GM19193 (cell line): ENCODE data around the gene KDM5B.

Source experiments
- POLR2A ChIP-seq: IDR thresholded peaks from 4 replicates; pipeline ENCODE4 v1.6.1; 2011; ENCODE audit not compliant: insufficient read depth, insufficient read length; ENCODE audit errors: extremely low read depth

KDM5B gene

DNA sequence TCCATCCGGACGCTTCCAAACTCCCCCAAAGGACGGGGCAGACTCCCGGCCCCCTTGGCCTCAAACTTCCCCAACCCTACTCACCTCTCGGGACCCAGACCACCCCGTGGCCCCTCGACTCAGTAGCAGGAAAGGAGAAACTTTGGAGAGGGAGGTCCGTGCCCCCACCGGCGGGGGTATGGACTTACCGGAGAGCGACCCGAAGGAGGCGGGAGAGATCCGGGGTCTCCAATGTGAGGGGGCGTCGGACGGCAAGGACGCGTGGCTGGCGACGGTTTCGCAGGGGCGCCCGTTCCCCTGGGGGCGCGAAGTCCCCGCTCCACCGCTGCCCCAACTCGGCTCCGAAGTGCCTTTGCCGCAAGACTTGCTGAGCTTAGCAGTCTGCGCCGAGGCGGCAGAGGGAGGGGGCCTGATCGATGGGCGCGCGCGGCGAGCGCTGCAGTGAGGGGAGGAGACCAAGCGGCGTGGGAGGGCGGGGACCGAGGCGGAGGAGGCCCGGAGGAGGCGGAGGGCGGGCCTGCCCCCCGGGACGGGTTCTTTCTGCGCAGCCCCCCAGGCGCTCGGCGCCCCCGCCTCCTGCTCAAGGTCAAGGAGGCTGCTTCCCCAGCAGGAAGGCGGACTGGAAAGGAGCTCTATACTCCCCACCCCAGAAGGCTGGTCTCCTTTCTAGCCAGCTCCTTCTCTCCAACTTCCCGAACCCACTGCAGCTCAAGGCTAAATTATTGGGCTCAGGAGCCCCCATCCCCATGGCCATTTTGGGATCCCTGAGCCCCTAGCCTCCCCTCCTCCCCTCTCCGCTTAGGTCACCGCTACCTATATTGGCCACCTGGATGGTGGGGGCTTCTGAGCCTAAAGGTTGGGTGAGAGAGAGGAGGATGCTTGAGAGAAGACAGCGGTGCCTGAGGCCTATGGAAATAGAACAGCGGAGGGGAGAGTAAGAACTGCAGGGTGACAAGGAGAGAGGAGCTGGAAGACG, 97.9 kb downstream of the KDM5B start, which contains the start of gene SYT2:
TSS of gene SYT2 (minus strand) at position 385 of the 976 bp plus-strand sequence. CDS start 104,682 bp downstream, outside the sequence.
- TF ChIP-seq POLR2A, result no peak

DNA sequence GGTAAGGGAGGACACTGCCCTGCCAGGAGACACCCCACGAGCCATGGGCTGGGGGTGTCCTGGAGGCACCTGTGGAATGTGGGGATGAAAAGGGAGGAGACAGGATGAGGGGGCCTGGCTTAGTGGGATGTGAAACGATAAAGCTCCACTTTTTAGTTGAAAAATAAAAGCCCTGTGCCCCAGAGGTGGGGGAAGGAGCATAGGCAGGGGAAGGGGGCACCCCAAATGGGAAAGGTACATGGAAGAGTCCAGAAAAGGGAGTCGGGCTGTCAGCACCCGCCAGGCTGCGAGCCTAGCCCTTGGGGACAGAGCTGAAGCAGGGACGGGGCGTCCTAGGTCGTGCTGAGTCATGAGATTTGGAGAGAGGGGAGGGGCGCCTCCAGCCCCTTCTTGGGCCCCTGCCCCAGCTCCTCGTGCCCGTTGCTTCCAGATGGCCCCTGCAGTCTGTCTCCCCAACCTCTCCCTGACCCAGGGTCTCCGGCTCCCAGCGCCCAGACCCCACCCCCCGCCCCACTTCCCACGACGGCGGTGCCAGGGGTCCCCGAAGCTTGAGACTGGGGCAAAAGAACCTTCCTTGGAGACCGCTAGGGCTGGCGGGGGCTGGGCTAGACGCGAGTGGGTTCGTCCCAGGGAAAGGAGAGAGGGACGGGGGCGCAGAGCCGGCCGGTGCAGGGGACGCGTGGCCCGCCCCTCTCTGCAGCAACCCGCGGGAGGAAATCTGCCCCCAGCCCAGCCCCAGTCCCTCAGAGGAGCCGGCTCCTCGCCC, 98.8 kb downstream of the KDM5B start:
- TF ChIP-seq POLR2A, result no peak

DNA sequence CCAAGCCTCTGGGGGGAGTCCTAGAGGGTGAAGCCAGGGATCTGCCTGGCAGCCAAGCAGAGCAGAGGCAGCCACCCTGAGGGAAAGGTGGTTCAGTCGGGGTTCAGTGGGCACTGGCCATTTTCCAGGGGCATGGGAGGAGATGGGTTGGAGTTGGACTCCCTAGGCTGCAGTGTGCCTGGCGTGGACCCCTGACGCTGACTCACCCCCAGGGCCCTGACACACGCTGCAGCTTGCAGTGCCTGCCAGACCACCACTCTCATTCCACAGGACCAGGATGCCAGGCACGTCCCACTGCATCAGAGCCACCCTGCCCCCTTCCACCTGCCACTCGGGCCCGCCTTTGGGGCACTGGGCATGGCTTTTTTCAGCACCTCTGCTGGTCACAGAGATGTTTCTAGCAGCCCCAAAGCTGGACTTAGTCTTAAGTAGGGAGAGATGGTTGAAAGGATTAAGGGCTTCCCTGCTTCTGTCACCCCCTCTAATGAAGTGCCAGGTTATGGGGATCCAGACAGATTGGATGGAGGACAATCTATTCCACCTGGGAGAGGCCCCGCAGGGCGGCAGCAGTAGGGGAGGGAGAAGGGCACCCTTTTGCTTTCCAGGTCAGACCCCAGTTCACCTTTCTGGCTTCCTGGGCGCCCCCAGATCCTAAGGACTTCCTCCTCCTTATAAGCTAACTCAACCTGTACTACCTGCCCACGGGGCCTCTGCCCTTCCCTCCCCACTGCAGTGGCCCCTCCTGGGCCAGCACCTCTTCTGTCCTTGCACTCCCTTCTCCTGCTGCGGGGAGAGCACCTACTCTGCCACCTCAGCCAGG, 99.6 kb downstream of the KDM5B start:
- TF ChIP-seq POLR2A, result no peak

DNA sequence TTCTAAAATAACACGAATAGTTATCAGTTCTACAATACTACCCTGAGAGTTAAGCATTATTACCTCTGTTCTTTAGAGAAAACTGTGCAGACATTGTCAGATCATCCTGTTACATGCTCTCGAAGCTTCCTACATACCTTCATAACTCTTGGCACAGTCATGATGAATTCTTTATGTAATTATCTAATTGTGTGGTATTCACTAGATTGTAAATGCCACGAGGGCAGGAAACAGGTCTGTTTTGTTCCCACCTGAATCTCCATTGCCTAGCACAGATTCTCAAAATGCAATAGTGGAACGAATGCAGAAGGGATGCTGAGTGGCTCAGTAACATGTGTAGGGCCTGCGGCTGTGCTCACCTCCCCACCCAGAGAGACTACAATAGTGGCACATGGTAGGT, 101.4 kb downstream of the KDM5B start:
- no peak for TF ChIP-seq POLR2A

DNA sequence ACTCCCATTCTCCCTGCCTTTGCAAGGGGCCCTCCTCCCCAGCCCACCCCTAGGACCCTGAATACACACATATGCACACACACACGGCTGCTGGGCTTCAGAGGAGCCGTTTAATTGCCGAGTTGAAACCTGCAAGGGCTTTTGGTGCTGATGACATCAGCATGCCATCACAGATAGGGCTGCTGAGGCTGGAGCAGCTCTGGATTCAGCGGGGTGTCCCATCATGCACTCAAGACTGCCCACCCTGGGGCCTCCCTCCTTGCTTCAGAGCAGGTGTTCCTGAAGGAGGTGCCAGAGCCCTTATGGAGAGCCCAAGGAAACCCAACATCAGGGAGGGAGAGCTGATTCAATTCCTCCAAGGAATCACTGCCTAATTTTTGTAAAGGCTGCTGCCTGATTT, 103.6 kb downstream of the KDM5B start:
- no peak for TF ChIP-seq POLR2A

DNA sequence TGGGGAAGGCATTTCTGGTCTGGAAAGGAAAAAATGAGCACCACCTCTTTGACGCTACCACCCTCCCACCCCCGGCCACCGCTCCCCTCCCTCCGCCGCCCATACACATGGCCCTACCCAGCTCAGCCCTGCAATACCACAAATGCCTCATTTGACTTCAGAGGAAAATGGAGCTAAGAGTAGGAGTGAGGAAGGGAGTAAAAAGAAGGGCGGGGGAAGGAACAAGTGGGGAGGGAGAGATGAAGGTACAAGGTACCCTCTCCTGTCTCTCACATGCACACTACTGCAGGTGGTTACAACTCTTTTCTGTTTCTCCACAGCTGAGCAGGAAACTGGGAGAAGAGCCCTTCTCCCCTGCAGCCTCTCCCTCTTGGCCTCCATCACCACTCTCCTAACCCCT, 105.0 kb downstream of the KDM5B start:
- TF ChIP-seq POLR2A, result no peak

DNA sequence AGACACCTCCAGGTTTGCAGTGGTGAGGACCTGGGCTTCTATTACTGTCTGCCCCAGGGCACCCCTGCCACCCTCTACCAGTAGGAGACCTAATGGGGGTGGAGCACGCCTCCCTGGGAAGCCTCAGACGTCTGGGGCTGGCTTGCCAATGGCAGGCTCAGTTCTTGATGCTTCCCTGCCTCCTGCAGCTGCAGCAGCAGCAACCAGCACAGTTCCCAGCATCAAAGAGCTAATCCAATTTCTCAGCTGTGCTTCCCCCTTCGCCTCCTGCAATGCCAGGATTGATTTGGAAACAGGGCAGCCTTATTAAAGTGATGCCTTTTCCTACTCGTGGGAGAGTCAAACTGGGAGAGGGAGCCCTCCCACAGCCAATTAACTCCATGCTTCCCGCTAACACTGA, 106.1 kb downstream of the KDM5B start:
- TF ChIP-seq POLR2A, result no peak

DNA sequence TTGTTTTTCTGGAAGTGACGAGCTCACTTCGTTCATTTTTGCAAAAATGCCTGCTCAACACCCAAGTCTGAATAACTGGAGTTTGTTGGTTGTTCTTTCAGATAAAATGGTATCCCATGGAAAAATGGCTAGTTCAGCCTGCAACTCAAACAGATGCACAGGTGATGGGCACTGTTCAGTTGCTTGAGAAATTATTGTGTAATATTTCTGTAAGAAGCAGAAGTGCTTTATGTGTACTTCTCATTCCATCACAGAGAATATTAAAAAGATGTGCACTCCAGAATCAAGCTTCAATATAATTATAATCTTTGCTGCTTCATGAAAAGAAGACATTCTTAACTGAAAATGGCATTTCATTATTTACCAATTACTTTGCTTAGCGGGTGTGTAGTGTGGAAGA, 107.0 kb downstream of the KDM5B start:
- no peak for TF ChIP-seq POLR2A

DNA sequence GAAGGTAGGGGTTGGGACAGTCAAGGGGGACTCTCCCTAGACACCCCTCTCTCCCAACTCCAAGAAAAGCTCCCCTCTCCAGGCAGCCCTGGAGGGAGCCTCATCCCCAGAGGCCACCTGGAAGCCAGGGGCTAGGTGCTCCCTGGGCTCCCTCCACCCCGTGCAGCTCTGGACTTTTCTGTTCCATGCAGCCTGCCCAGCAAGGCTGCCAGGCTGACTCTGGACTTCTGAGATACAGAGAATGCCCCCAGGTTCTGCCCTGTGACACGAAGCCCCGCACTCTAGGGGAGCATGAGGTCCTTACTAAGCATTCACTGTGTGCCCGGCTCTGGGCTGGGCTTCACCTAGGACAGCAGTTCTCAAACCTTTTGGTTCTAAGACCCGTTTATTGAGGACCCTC, 108.2 kb downstream of the KDM5B start:
- TF ChIP-seq POLR2A, result no peak

DNA sequence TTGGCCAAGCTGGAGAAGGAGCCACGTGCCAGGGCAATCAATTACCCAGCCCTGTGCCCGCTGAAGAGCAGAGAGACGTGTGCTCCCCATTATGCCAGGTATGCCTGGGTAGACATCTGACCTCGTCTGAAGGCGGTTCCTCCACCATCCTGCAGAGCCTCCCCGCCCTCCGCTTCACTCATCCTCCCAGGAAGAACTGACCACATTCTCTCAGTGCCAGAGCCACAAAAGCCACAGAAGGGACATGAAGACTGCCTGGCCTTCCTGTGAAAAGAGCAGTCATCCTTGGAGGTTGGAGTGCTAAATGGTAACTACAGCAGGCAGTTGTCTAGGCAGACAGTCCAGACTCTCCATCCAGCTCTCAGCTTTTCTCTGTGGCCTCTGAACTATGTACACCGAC, 109.9 kb downstream of the KDM5B start:
- TF ChIP-seq POLR2A, result no peak

DNA sequence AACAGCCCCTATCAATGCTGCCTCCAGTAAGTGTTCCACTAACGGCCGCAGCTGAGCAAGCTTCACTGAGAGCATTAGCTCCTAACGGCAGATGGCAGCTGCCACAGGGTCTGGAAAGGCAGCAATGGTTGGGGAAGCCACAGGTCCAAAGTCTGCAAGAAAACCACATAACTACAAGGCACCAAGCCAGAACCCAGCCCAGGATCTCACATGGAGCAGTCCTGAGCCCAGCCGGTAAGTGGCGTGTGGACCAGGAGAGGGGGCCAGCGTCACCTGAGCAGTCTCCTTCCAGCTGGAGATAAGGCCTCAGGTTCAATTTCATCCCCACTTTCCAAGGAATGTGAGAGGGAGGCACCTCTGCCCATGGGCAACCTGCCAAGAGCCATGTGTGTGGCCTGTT, 111.2 kb downstream of the KDM5B start:
- no peak for TF ChIP-seq POLR2A

DNA sequence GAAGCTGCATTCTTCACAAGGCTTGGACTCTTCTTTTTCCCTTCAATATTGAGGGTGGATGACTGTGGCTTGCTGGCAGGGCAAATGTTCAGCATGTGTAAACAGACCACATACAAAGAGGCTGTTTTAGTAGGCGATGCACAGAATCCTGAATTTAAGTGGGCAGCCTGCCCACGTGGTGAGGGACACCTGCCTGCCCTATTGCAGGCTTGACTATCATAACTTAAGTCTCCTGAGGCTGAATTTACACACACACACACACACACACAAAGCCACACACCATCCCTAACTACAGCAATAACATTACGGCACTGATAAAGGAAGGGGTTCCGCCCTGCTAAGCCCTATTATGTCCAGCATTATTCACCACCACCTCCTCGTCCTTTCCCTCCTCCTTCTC, 113.9 kb downstream of the KDM5B start:
- TF ChIP-seq POLR2A, result no peak

DNA sequence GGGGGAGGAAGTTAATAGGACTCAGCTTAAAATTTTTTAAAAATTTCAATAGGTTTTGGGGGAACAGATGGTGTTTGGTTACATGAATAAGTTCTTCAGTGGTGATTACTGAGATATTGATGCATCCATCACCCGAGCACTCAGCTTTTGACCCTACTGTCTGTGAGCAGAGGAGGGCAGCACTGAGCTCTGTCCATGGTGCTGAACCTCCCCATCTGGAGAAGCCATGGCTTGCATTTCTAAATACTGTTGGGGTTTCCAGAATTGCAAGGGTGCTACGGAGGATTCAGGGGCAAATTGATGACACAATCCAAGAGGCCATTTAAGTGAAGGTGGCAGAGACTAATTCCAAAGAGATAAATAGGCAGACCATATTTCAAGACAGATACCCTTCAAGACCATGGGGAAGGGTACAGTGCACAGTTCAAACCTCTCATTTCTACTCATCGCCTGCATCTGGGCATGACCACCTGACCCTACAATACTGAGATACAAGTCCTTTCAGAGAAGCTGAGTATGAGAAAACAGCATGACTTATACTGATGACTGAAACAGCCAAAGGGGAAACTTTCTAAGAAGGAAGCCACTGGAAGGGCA, 115.2 kb downstream of the KDM5B start:
- TF ChIP-seq POLR2A, result no peak

DNA sequence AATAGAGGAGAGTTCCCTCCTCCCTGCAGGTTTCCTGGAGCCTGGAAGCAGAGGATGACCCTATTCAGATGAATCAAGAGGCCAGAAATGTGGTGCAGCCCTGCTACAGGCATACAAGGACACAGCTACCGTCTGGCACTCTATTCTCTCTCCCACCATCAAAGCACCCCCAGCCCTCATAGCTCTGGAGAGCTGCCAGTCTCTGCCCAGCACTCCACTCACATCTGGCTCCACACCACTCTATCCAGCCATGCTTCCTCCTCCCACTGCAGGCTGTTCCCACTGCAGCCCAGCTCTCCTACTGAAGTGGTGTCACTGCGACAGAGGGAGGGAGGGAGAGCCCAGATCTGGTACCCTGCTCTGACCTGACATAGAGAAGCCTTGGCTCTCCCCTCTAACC, 116.4 kb downstream of the KDM5B start:
- TF ChIP-seq POLR2A, result no peak

DNA sequence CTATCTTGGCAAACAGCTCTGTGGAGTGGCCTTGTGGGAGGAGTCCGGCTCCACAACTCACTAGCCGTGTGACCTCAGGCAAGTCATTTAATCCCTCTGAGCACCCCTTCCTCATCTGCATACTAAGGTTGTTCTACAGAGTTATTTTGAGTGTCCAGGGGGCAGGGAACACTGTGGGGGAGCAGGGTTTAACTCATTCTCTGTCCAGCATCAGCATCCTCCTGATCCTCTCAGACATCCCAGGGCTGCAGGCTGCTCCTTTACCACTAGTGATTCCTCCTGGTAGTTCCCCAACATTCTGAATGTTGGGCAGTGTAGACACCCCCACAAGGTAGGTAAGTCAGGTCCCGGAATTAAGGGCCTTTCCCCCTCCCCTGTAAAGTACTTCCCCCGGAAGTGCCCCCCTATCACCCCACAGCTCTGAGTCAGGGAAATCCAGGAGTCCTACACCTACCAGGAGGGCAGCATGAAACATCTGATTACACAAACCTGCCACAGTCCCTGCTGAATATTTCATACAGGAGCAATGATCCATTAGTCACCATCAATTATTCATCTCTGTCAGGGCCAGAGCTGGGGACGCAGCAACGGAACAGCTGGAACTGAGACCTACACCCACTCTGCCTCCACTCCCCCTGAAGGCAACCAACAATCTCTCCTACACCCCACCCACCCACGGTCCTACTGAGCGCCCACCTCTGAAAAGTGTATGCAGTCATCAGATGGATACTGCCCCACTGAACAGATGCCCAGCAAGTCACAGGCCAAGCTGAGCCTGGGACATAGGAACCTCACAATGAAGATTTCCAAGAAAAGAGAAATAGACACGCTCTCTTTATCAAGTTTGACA, 118.5 kb downstream of the KDM5B start:
- no peak for TF ChIP-seq POLR2A
